GM10248 (cell line): ENCODE data around the gene C11orf97.
"Not testable (repeated sequence)": the region's sequence is repeated elsewhere in the genome, so short reads cannot be mapped to it uniquely, and the experiment has no call there.

Experiments used
- CTCF ChIA-PET: fragments of 300-600 bp; sonication (Branson Sonifier 250); formaldehyde crosslinking; extraction: SDS; loops from one replicate; lab custom pipeline; 2021; ENCODE audit warnings: antibody characterized with exemption; lab: Yijun Ruan, JAX
- POLR2A ChIA-PET: fragments of 350-650 bp; sonication (Branson Sonifier 250); formaldehyde crosslinking; extraction: SDS; loops from one replicate; lab custom pipeline; 2020; ENCODE audit warnings: antibody characterized with exemption; lab: Yijun Ruan, JAX
- DNase-seq: peaks from one replicate; pipeline ENCODE4 v3.0.0; 2012; ENCODE audit errors: extremely low spot score
- TF ChIP-seq, protein P1 (sequence below): IDR thresholded peaks from 2 replicates; pipeline ENCODE4 v1.5.1; 2012; ENCODE audit warnings: mild to moderate bottlenecking, low read depth; ENCODE audit errors: extremely low read depth, missing control alignments, control extremely low read depth

Gene C11orf97

DNA sequence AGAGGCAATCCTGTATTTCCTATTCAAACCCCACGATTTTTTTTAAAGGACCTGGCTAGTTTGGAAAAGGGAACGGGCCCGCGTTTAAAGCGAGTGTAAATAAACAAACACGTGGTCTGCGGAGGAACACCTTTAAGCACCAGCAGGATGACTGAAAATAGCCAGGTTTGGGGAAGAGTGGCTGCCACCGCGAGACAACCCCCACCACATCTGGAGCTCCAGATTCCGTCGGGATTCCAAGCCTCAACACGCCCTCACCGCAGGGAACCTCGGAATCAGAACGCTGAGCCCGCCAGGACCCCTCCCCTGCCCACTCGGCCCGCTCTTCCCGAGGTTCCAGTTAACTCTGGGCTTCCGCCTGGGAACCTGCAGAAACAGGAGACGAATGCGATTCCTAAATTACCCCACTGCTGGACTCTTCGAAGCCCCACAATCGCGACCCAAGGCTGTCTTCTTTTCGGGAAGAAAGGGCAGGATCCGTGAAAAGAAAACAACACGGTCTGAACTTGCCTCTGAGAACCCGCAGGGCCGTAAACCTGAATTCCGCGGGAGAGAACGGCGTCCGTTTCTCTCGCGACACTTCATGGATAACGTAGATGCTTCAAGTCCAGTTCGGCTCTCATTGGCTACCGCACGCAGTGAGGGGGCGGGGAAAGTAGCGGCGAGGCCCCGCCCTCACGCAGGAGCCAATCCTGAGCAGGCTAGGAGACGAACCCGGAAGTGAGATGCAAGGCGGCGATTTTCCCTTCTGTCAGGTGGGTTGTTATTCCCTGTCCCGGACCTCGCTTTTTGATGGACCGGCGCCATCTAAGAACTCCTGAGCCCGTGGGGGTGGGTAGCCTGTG is 18.8 kb upstream of the C11orf97 start, which contains the start of the genes ANKRD49 and MRE11:
TSS of gene ANKRD49 (plus strand) at position 704 of the 845 bp plus-strand sequence. CDS start 2,710 bp downstream, outside the sequence.
TSS of gene MRE11 (minus strand) at position 564 of the 845 bp plus-strand sequence. CDS start 1,043 bp downstream, outside the sequence.
- DNase-seq: peak; percentile 92
- TF ChIP-seq, protein P1, sequence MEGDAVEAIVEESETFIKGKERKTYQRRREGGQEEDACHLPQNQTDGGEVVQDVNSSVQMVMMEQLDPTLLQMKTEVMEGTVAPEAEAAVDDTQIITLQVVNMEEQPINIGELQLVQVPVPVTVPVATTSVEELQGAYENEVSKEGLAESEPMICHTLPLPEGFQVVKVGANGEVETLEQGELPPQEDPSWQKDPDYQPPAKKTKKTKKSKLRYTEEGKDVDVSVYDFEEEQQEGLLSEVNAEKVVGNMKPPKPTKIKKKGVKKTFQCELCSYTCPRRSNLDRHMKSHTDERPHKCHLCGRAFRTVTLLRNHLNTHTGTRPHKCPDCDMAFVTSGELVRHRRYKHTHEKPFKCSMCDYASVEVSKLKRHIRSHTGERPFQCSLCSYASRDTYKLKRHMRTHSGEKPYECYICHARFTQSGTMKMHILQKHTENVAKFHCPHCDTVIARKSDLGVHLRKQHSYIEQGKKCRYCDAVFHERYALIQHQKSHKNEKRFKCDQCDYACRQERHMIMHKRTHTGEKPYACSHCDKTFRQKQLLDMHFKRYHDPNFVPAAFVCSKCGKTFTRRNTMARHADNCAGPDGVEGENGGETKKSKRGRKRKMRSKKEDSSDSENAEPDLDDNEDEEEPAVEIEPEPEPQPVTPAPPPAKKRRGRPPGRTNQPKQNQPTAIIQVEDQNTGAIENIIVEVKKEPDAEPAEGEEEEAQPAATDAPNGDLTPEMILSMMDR: no peak
- ChIA-PET CTCF (no interaction called here), POLR2A (interaction anchor here (0.5 to 0.6 kb wide), 2 partner anchors 844 to 1296 kb away, joined by 3 read pairs; partner anchors contain the start of gene FAM76B)

DNA sequence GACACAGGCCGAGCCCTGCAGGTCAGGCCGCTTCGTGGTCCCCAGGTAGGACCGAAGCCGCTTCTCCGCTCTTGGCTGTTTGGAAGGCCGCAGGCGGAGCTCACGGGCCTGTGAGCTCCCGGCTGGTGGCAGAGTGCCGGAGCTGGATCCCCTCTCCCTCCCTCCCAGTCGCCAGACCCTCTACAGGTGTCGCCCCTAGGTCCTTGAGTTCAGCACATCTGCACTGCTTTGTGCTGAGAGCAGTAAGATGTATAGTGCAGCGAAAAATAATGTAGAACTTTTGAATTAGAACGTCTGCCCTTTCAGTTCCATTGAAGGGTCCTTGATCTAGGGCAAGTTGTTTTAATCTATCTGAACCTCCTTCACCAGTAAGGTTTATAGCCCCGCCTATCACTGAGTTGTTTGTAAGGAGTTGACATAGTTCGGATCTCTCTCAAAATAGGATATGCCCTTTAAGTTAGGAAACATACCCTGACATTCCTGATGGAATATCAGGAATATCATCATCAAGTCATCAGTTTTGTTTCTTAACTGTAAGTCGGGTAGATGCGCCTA is 18.1 kb upstream of the C11orf97 start:
- no peak for DNase-seq
- CTCF ChIA-PET: no interaction called here
- TF ChIP-seq, protein P1: no peak
- POLR2A ChIA-PET: no interaction called here

DNA sequence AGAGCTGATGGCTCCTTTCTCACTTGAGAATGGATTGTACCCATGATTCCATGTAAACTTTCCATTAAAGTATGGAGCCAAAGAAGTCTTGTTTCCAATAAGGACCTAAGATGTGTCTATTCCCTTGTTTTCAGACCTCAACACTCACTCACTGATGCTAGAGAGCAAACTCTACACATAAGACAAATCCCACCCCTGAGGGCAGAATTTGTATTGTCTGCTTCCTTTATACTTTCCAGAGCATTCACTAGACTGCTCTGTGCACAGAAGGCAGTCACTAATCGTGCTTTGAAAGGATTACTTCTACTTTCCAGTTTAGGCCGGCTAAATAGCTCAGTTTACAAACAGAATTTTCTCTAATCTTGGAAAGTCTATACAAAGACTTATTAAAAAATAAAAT is 12.1 kb upstream of the C11orf97 start:
- ChIA-PET CTCF (interaction anchor here (0.6 to 2.3 kb wide), 4 partner anchors 13 to 329 kb away, joined by 3 to 9 read pairs (median 3); no protein-coding TSS in a partner anchor), POLR2A (no interaction called here)
- TF ChIP-seq, protein P1: no peak
- DNase-seq: no peak

DNA sequence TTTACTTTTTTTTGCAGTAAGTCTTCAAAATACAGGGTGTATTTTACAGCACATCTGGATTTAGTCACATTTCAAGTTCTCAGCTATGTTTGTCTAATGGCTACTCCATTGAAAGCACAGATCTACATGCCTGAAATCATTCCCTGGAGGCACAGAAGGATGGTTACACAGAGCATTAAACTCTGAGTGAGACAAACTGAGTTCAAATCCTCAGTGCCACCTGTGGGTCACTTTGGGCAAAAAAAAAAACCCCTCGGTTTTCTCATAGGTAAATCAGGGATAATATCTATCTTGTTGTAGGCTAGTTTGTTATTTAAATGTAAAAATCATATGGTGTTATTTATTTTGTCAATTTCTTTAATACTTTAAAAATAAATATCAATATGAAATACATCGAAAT is 10.7 kb upstream of the C11orf97 start:
- DNase-seq: no peak
- CTCF ChIA-PET: interaction anchor here (0.9 to 2.3 kb wide), 11 partner anchors 9 to 606 kb away, joined by 3 to 16 read pairs (median 5); no protein-coding TSS in a partner anchor
- POLR2A ChIA-PET: no interaction called here

DNA sequence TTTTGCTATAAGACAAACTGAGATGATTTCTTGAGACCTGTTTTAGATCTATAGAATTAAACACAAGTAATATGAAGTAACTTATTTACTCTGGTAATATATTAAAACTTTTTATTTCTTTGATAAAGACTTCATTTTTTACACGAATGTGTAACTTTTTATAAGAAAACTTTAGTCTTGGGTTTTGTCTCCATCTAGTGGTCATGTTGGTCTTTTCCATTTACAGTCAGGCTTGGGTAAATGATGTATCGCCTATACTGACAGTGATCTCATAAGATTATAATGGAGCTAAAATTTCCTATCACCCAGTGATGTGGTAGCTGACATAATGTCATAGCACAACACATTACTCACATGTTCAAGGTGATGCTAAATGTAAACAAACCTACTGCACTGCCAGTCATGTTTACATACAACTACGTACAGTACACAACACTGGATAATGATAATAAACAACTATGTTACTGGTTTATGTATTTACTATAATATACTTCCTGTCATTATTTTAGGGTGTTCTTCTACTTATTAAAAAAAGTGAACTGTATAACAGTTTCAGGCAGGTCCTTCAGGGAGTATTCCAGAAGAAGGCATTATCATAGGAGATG is 7.5 kb upstream of the C11orf97 start:
- TF ChIP-seq, protein P1: peak; percentile 54
- peak; percentile 52 for DNase-seq
- ChIA-PET CTCF (interaction anchor here (0.6 to 3.6 kb wide), 32 partner anchors 9 to 721 kb away, joined by 3 to 36 read pairs (median 4); partner anchors contain the start of gene MED17), POLR2A (no interaction called here)

More for the DNA sequence above, 10.7 kb upstream of the C11orf97 start:
- TF ChIP-seq, protein P1: peak; percentile 13

DNA sequence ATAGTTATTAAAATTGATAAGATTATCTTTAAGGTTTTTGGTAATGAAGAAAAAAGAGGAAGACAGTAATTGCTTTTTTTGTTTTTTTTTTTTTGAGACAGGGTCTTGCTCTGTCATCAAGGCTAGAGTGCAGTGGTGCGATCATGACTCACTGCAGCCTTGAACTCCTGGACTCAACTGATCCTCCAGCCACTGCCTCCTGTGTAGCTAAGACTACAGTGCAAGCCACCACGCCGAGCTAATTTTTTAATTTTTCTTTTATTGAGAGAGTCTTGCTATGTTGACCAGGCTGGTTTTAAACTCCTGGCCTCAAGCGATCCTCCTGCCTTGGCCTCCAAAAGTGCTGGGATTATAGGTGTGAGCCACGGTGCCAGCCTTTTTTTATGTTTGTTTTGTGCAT is 5.7 kb upstream of the C11orf97 start:
- DNase-seq, POLR2A ChIA-PET: not testable (repeated sequence)
- CTCF ChIA-PET: interaction anchor here (1.7 to 3.6 kb wide), 5 partner anchors 11 to 611 kb away, joined by 6 to 16 read pairs (median 9); no protein-coding TSS in a partner anchor
